Effector memory CD4-positive, alpha-beta T cell (primary cell): ENCODE data around the gene TEX29.

Experiments
- DNase-seq, 3 donors: peaks; one replicate each; pipeline ENCODE4 v3.0.0-alpha.2; 2020
- H3K27ac ChIP-seq: 2 replicates; pipeline ENCODE4 v1.7.0; 2013; ENCODE audit warnings: mild to moderate bottlenecking, low read length, moderate library complexity; ENCODE audit not compliant: insufficient read depth, poor library complexity, severe bottlenecking
- H3K27me3 ChIP-seq: replicated peaks from 2 replicates; pipeline ENCODE4 v1.7.0; 2013; ENCODE audit warnings: mild to moderate bottlenecking, low read length; ENCODE audit not compliant: insufficient read depth, control insufficient read depth, poor library complexity, severe bottlenecking
- H3K36me3 ChIP-seq: 2 replicates; pipeline ENCODE4 v1.7.0; 2013; ENCODE audit warnings: mild to moderate bottlenecking, low read length, moderate library complexity; ENCODE audit not compliant: control insufficient read depth, insufficient read depth
- H3K4me1 ChIP-seq: 2 replicates; pipeline ENCODE4 v1.7.0; 2013; ENCODE audit warnings: low read length, mild to moderate bottlenecking; ENCODE audit not compliant: control insufficient read depth, insufficient read depth, poor library complexity, severe bottlenecking
- H3K4me3 ChIP-seq: 2 replicates; pipeline ENCODE4 v1.7.0; 2013; ENCODE audit warnings: low read length, low read depth, mild to moderate bottlenecking; ENCODE audit not compliant: insufficient read depth, poor library complexity, severe bottlenecking
- H3K9me3 ChIP-seq: 2 replicates; pipeline ENCODE4 v1.7.0; 2013; ENCODE audit warnings: mild to moderate bottlenecking, low read length, moderate library complexity; ENCODE audit not compliant: control insufficient read depth

Gene TEX29

DNA sequence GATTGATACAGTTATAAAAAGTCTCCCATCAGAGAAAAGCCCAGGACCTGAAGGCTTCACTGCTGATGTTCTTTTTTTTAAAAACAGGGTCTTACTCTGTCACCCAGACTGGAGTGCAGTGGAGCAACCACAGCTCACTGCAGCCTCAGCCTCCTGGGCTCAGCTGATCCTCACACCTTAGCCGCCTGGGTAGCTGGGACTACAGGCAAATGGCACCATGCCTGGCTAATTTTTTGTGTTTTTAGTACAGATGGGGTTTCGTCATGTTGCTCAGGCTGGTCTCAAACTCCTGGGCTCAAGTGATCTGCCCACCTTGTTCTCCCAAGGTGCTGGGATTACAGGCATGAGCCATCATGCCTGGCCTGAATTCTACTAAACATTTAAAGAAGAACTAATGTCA, 33.1 kb downstream of the TEX29 start:
- Histone ChIP-seq H3K4me3 (no peak overlapping the region), H3K27ac (no peak overlapping the region), H3K27me3 (no peaks in the 10 kb centered on the region), H3K4me1 (no peaks in the 10 kb centered on the region), H3K9me3 (no peaks in the 10 kb centered on the region), H3K36me3 (no peaks in the 10 kb centered on the region)
- DNase-seq, result no peak

DNA sequence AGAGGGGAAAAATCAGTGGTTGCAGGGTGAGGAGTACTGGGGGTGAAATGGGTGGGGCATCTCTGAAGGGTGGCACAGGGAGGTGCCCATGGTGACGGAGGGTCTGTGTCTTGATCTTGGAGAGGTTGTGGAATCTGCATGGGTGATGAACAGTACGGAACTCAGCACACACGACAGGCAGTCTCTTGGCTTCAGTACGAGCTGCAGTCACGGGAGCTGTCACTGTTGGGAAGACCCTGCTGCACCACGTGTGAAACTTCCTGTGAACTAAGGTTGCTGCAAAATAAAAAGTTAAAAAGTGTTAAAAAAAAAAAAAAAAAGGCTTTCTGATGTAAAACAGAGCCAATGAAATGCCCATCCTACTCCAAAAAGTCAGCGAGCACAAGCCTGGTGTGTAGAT, 34.3 kb downstream of the TEX29 start:
- H3K27ac ChIP-seq, result no peak overlapping the region
- no peaks in the 10 kb centered on the region for H3K9me3 ChIP-seq
- no peaks in the 10 kb centered on the region for H3K36me3 ChIP-seq
- H3K27me3 ChIP-seq, result no peaks in the 10 kb centered on the region
- no peak overlapping the region for H3K4me3 ChIP-seq
- H3K4me1 ChIP-seq, result no peaks in the 10 kb centered on the region
- DNase-seq, result no peak

DNA sequence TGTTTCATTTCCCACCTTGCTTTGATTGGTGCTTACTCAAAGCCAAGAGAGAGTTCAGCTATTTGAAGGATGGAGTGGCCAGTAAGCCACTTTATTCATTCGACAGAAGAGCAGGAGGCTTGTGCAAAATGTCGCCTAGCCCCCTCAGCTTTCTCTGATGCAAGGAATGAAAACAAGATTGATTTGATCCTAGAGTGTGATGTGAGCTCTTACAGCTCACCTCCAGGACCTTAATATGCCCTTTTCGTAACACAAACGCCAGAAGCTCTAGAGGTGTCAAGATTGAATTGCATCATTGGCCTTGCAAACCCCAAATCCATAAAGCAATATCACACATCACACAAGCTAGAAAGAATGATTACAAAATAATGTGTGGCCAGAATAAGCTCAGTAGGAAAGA, 36.4 kb downstream of the TEX29 start:
- DNase-seq, result no peak
- Histone ChIP-seq H3K27ac (no peak overlapping the region), H3K4me1 (no peaks in the 10 kb centered on the region), H3K4me3 (no peak overlapping the region), H3K36me3 (no peaks in the 10 kb centered on the region), H3K27me3 (no peaks in the 10 kb centered on the region), H3K9me3 (no peaks in the 10 kb centered on the region)

- DNase-seq, result no peak
- no peaks in the 10 kb centered on the region for H3K27me3 ChIP-seq
- no peaks in the 10 kb centered on the region for H3K9me3 ChIP-seq
- H3K4me1 ChIP-seq, result no peaks in the 10 kb centered on the region
- no peak overlapping the region for H3K27ac ChIP-seq
- H3K36me3 ChIP-seq, result no peaks in the 10 kb centered on the region
- no peak overlapping the region for H3K4me3 ChIP-seq
Observed at GRCh38 chr13:111359237-111359915, 38.9 kb downstream of the TEX29 start.

DNA sequence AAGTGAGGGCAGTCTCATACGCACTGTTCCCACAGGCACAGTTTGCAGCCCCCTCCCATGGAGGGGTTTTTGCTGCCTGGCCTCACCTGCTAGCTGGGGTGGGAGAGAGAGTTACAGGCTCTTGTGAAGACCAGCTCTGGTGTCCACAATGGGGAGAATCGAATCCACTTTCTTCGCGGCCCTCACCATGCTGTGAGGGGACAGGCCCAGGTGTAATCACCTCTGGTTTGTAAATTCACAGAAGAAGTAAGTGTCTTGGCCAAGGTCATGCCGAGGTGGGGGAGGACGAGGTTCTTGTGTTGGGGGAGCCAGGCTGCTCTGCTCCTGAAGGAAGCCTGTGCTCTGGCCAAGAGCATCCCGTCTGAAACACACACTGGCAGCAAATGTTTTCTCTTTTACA, 39.5 kb downstream of the TEX29 start:
- Histone ChIP-seq H3K36me3 (no peaks in the 10 kb centered on the region), H3K4me3 (no peak overlapping the region), H3K4me1 (no peaks in the 10 kb centered on the region), H3K27ac (no peak overlapping the region), H3K9me3 (no peaks in the 10 kb centered on the region), H3K27me3 (no peaks in the 10 kb centered on the region)
- no peak for DNase-seq

GRCh38 chr13:111360452-111360851, 40.0 kb downstream of the TEX29 start:
- no peaks in the 10 kb centered on the region for H3K9me3 ChIP-seq
- H3K27ac ChIP-seq, result no peak overlapping the region
- no peaks in the 10 kb centered on the region for H3K4me1 ChIP-seq
- H3K4me3 ChIP-seq, result no peak overlapping the region
- DNase-seq, result no peak
- H3K36me3 ChIP-seq, result no peaks in the 10 kb centered on the region
- H3K27me3 ChIP-seq, result no peaks in the 10 kb centered on the region

DNA sequence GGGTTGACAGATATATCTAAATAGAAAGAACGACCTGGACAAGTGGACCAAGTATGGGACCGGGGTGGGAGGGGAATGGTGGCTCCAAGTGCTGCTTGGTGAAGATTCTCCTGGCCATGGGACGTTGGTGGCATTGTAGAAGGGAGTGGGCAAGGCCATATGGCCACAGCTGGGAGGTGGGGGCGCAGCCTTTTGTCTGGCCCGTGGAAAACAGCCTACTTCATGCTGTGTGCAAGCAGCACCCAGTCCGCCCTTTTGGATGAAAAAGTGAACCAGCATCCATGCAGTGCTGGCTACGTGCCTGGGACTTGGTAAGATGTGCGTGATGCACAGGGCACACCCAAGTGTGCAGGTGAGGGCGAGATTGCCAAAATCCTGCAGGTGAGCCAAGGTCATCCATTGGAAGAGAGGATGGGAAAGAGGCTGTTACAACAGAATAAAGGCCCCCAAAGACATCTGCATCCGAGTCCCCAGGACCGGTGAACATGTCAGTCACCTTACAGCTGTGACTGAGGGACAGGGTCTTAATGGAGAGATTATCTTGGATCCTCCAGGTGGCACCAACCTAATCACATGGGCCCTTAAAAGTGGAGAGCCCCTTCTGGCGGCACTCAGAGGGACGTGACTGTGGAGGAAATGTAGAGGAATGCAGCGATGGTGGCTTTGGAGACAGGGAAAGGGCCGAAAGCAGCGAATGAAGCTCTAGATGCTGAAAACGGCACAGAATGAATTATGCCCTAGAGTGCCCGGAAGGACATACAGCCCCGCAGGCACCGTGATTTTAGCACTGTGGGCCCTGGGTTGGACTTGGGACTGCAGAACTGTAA, 40.8 kb downstream of the TEX29 start:
- DNase-seq, result no peak
- no peaks in the 10 kb centered on the region for H3K4me1 ChIP-seq
- no peaks in the 10 kb centered on the region for H3K36me3 ChIP-seq
- no peak overlapping the region for H3K4me3 ChIP-seq
- H3K9me3 ChIP-seq, result no peaks in the 10 kb centered on the region
- no peak overlapping the region for H3K27ac ChIP-seq
- no peaks in the 10 kb centered on the region for H3K27me3 ChIP-seq

DNA sequence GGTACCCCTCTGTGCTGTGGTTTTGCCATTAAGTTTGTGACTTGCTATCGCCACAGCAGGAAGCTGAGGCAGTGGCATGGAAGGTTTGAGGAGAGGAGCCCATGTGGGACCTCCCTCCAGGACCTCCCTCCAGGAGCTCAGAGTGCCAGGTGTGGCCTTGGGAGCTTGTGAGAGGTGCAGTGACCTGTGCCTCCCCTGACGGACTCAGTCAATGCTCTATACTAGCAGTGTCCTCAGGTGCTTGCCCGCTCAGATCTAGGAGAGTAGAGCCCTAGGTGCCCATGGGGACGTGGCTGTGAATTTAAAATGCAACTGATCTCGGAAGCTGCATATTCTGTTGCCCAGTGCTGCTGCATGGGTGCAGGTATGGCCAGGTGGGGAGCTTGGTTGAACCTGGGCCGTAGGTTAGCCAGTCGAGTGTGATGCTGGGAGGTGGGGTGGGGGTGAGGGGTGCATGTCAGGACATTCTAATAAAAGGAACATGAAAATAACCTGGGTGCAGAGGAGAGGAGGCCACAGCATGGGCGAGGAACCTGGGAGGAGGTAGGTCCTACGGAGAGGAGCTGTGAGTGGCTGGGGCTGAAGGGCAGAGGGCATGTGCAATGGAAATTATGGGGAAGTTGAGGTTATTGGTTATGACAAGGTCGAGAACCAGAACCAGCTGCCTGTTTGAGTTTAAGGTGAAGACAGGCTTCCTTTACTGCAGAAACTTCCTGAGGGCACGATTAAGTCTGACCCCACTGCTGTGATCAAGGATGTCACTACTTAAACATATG, 41.6 kb downstream of the TEX29 start:
- Histone ChIP-seq H3K27me3 (no peaks in the 10 kb centered on the region), H3K4me1 (no peaks in the 10 kb centered on the region), H3K9me3 (no peaks in the 10 kb centered on the region), H3K36me3 (no peaks in the 10 kb centered on the region), H3K27ac (no peak overlapping the region), H3K4me3 (no peak overlapping the region)
- no peak for DNase-seq

DNA sequence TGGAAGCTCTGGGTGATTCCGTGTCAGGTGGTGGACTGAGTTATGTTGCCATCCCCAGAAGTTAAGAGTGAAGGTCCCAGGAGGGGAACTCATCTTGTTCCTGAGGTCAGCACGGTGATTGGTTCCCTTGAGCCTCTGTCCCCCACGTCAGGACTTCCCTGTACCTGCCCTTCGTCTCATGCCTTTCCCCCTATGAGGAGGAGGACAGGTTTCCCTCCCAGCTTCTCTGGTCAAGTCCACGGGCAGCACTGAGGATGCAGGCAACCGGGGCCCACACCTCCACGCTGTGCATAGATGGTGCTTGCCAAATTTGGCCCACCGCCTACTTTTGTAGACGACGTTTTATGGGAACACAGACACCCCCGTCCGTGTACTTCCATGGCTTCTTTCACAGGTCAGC, 42.7 kb downstream of the TEX29 start:
- no peak for DNase-seq
- H3K4me3 ChIP-seq, result no peak overlapping the region
- H3K9me3 ChIP-seq, result no peaks in the 10 kb centered on the region
- no peaks in the 10 kb centered on the region for H3K36me3 ChIP-seq
- no peak overlapping the region for H3K27ac ChIP-seq
- H3K4me1 ChIP-seq, result no peaks in the 10 kb centered on the region
- H3K27me3 ChIP-seq, result no peaks in the 10 kb centered on the region

- Histone ChIP-seq H3K27me3 (no peaks in the 10 kb centered on the region), H3K4me1 (no peaks in the 10 kb centered on the region), H3K36me3 (no peaks in the 10 kb centered on the region), H3K4me3 (no peak overlapping the region), H3K27ac (no peak overlapping the region), H3K9me3 (no peaks in the 10 kb centered on the region)
- no peak for DNase-seq
Observed at GRCh38 chr13:111363591-111363990, 43.1 kb downstream of the TEX29 start.
